SK-N-SH treated with all-trans-retinoic acid at 6 μM for 48 hours (cell line): ENCODE data around the gene BEND5.

ENCODE experiments used
- ATAC-seq: fragments of 200-7000 bp; cut with Tn5 transposase; 3 replicates; pipeline ENCODE4 v1.9.1; 2020; ENCODE audit warnings: mild to moderate bottlenecking, moderate library complexity
- ARNTL ChIP-seq: fragments of 450-650 bp; formaldehyde crosslinking; IDR thresholded peaks from 2 replicates; pipeline ENCODE4 v1.5.0; 2020; ENCODE audit warnings: low read depth, mild to moderate bottlenecking, moderate library complexity, borderline replicate concordance
- BACH2 ChIP-seq: fragments of 250-450 bp; sonication (Bioruptor Pico); IDR thresholded peaks from 2 replicates; pipeline ENCODE4 v1.9.0; 2021; ENCODE audit warnings: mild to moderate bottlenecking, borderline replicate concordance
- CREB5 ChIP-seq: fragments of 250-450 bp; sonication (Bioruptor Pico); IDR thresholded peaks from 2 replicates; pipeline ENCODE4 v1.5.1; 2020; ENCODE audit warnings: low read depth, mild to moderate bottlenecking, moderate library complexity
- CSDC2 ChIP-seq: fragments of 250-450 bp; sonication (Bioruptor Pico); IDR thresholded peaks from 2 replicates; pipeline ENCODE4 v1.5.0; 2020; ENCODE audit warnings: mild to moderate bottlenecking, moderate library complexity
- ESRRG ChIP-seq: fragments of 250-450 bp; sonication (Bioruptor Pico); IDR thresholded peaks from 2 replicates; pipeline ENCODE4 v1.6.1; 2021; ENCODE audit warnings: mild to moderate bottlenecking
- GLIS3 ChIP-seq: fragments of 250-450 bp; sonication (Bioruptor Pico); IDR thresholded peaks from 2 replicates; pipeline ENCODE4 v1.5.0; 2020; ENCODE audit warnings: mild to moderate bottlenecking, moderate library complexity
- ISL1 ChIP-seq: fragments of 250-450 bp; sonication (Bioruptor Pico); IDR thresholded peaks from 2 replicates; pipeline ENCODE4 v2.1.2; 2022; ENCODE audit warnings: mild to moderate bottlenecking, moderate library complexity
- OSR1 ChIP-seq: fragments of 250-450 bp; sonication (Bioruptor Pico); IDR thresholded peaks from 2 replicates; pipeline ENCODE4 v1.8.0; 2022; ENCODE audit warnings: moderate library complexity, mild to moderate bottlenecking, inconsistent platforms
- POU6F1 ChIP-seq: fragments of 250-450 bp; sonication (Bioruptor Pico); IDR thresholded peaks from 2 replicates; pipeline ENCODE4 v1.8.0; 2021; ENCODE audit warnings: low read depth, mild to moderate bottlenecking, moderate library complexity, borderline replicate concordance
- PPARA ChIP-seq: fragments of 250-450 bp; sonication (Bioruptor Pico); IDR thresholded peaks from 2 replicates; pipeline ENCODE4 v1.5.0; 2020; ENCODE audit warnings: mild to moderate bottlenecking, borderline replicate concordance
- RARB ChIP-seq: fragments of 250-450 bp; sonication (Bioruptor Pico); IDR thresholded peaks from 2 replicates; pipeline ENCODE4 v1.8.0; 2021; ENCODE audit warnings: mild to moderate bottlenecking, moderate library complexity
- SNAI2 ChIP-seq: fragments of 250-450 bp; sonication (Bioruptor Pico); IDR thresholded peaks from 2 replicates; pipeline ENCODE4 v1.5.0; 2020; ENCODE audit warnings: mild to moderate bottlenecking, moderate library complexity
- TOX ChIP-seq: fragments of 250-450 bp; sonication (Bioruptor Pico); IDR thresholded peaks from 2 replicates; pipeline ENCODE4 v1.8.0; 2021; ENCODE audit warnings: mild to moderate bottlenecking, moderate library complexity, borderline replicate concordance
- ZC3H10 ChIP-seq: fragments of 250-450 bp; sonication (Bioruptor Pico); IDR thresholded peaks from 2 replicates; pipeline ENCODE4 v1.5.1; 2021; ENCODE audit warnings: mild to moderate bottlenecking, moderate library complexity
- ZFP3 ChIP-seq: fragments of 250-450 bp; sonication (Bioruptor Pico); IDR thresholded peaks from 2 replicates; pipeline ENCODE4 v1.5.0; 2020; ENCODE audit warnings: mild to moderate bottlenecking, moderate library complexity
- ZFP30 ChIP-seq: fragments of 450-650 bp; formaldehyde crosslinking; IDR thresholded peaks from 2 replicates; pipeline ENCODE4 v1.5.0; 2022; ENCODE audit warnings: mild to moderate bottlenecking, moderate library complexity
- ZNF565 ChIP-seq: fragments of 450-650 bp; formaldehyde crosslinking; conservative IDR thresholded peaks from 2 replicates; pipeline ENCODE4 v1.5.0; 2020; ENCODE audit warnings: low read depth, mild to moderate bottlenecking, moderate library complexity
- ZNF70 ChIP-seq: fragments of 450-650 bp; formaldehyde crosslinking; IDR thresholded peaks from 2 replicates; pipeline ENCODE4 v1.5.0; 2020; ENCODE audit warnings: mild to moderate bottlenecking, moderate library complexity
- ZNF8 ChIP-seq: fragments of 450-650 bp; formaldehyde crosslinking; IDR thresholded peaks from 2 replicates; pipeline ENCODE4 v1.5.0; 2020; ENCODE audit warnings: mild to moderate bottlenecking, moderate library complexity
- TF ChIP-seq, protein P1 (sequence below): fragments of 250-450 bp; sonication (Bioruptor Pico); IDR thresholded peaks from 2 replicates; pipeline ENCODE4 v1.5.1; 2021; ENCODE audit warnings: mild to moderate bottlenecking, moderate library complexity
- TF ChIP-seq, protein P2 (sequence below): fragments of 250-450 bp; sonication (Bioruptor Pico); IDR thresholded peaks from 2 replicates; pipeline ENCODE4 v1.8.0; 2020; ENCODE audit warnings: mild to moderate bottlenecking, moderate library complexity, borderline replicate concordance
- TF ChIP-seq, protein P3 (sequence below): fragments of 250-450 bp; sonication (Bioruptor Pico); IDR thresholded peaks from 2 replicates; pipeline ENCODE4 v1.5.0; 2020; ENCODE audit warnings: mild to moderate bottlenecking, moderate library complexity

The BEND5 gene

GRCh38 chr1:48718116-48718630 lies 58.5 kb downstream of the BEND5 start:
- TF ChIP-seq, protein P1, sequence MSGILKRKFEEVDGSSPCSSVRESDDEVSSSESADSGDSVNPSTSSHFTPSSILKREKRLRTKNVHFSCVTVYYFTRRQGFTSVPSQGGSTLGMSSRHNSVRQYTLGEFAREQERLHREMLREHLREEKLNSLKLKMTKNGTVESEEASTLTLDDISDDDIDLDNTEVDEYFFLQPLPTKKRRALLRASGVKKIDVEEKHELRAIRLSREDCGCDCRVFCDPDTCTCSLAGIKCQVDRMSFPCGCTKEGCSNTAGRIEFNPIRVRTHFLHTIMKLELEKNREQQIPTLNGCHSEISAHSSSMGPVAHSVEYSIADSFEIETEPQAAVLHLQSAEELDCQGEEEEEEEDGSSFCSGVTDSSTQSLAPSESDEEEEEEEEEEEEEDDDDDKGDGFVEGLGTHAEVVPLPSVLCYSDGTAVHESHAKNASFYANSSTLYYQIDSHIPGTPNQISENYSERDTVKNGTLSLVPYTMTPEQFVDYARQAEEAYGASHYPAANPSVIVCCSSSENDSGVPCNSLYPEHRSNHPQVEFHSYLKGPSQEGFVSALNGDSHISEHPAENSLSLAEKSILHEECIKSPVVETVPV (CRISPR knock-in tag) = no peak
- no peak for TF ChIP-seq ISL1 (CRISPR knock-in tag)
- TF ChIP-seq ZC3H10 (CRISPR knock-in tag) = no peak
- TF ChIP-seq, protein P2, sequence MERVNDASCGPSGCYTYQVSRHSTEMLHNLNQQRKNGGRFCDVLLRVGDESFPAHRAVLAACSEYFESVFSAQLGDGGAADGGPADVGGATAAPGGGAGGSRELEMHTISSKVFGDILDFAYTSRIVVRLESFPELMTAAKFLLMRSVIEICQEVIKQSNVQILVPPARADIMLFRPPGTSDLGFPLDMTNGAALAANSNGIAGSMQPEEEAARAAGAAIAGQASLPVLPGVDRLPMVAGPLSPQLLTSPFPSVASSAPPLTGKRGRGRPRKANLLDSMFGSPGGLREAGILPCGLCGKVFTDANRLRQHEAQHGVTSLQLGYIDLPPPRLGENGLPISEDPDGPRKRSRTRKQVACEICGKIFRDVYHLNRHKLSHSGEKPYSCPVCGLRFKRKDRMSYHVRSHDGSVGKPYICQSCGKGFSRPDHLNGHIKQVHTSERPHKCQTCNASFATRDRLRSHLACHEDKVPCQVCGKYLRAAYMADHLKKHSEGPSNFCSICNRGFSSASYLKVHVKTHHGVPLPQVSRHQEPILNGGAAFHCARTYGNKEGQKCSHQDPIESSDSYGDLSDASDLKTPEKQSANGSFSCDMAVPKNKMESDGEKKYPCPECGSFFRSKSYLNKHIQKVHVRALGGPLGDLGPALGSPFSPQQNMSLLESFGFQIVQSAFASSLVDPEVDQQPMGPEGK (CRISPR knock-in tag) = no peak
- TF ChIP-seq CSDC2 (CRISPR knock-in tag) = no peak
- TF ChIP-seq POU6F1 = no peak
- TF ChIP-seq BACH2 (CRISPR knock-in tag) = no peak
- no peak for TF ChIP-seq OSR1 (CRISPR knock-in tag)
- TF ChIP-seq ZFP30 (CRISPR knock-in tag) = no peak
- no peak for TF ChIP-seq TOX (CRISPR knock-in tag)
- TF ChIP-seq ZNF8 (CRISPR knock-in tag) = no peak
- TF ChIP-seq RARB (CRISPR knock-in tag) = no peak
- no peak for TF ChIP-seq PPARA (CRISPR knock-in tag)
- TF ChIP-seq ZNF70 (CRISPR knock-in tag) = no peak
- TF ChIP-seq, protein P3, sequence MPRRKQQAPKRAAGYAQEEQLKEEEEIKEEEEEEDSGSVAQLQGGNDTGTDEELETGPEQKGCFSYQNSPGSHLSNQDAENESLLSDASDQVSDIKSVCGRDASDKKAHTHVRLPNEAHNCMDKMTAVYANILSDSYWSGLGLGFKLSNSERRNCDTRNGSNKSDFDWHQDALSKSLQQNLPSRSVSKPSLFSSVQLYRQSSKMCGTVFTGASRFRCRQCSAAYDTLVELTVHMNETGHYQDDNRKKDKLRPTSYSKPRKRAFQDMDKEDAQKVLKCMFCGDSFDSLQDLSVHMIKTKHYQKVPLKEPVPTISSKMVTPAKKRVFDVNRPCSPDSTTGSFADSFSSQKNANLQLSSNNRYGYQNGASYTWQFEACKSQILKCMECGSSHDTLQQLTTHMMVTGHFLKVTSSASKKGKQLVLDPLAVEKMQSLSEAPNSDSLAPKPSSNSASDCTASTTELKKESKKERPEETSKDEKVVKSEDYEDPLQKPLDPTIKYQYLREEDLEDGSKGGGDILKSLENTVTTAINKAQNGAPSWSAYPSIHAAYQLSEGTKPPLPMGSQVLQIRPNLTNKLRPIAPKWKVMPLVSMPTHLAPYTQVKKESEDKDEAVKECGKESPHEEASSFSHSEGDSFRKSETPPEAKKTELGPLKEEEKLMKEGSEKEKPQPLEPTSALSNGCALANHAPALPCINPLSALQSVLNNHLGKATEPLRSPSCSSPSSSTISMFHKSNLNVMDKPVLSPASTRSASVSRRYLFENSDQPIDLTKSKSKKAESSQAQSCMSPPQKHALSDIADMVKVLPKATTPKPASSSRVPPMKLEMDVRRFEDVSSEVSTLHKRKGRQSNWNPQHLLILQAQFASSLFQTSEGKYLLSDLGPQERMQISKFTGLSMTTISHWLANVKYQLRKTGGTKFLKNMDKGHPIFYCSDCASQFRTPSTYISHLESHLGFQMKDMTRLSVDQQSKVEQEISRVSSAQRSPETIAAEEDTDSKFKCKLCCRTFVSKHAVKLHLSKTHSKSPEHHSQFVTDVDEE (CRISPR knock-in tag) = no peak
- TF ChIP-seq CREB5 (CRISPR knock-in tag) = no peak
- TF ChIP-seq ESRRG (CRISPR knock-in tag) = no peak
- no peak for TF ChIP-seq SNAI2
- no peak for TF ChIP-seq ZNF565 (CRISPR knock-in tag)
- TF ChIP-seq GLIS3 (CRISPR knock-in tag) = no peak
- TF ChIP-seq, all 23 proteins: peak for 0
- no peak for ATAC-seq

- no peak for ATAC-seq
- TF ChIP-seq TOX (CRISPR knock-in tag) (no peak), PPARA (CRISPR knock-in tag) (no peak), OSR1 (CRISPR knock-in tag) (no peak), ZC3H10 (CRISPR knock-in tag) (no peak), ZNF8 (CRISPR knock-in tag) (no peak), ZFP3 (CRISPR knock-in tag) (no peak), ESRRG (CRISPR knock-in tag) (no peak), ARNTL (CRISPR knock-in tag) (no peak), SNAI2 (no peak)
- TF ChIP-seq, protein P2 (CRISPR knock-in tag) = no peak
- TF ChIP-seq, protein P3 (CRISPR knock-in tag) = no peak
- TF ChIP-seq, protein P1 (CRISPR knock-in tag) = no peak
Observed at GRCh38 chr1:48717082-48717481, 59.6 kb downstream of the BEND5 start.
